ENCODE data around the gene IL1RAPL2. TPM values are rescaled to one million over a fixed set of nuclear protein-coding genes. Genes with fewer than 3 reads are reported as not detected.

IL1RAPL2 gene
- total and polyA plus RNA-seq, 10 of the 15 experiments (the other 5 are each of a cell fraction or from before 2014, with no cell fraction given): 0.19 TPM; not detected in 9

DNA sequence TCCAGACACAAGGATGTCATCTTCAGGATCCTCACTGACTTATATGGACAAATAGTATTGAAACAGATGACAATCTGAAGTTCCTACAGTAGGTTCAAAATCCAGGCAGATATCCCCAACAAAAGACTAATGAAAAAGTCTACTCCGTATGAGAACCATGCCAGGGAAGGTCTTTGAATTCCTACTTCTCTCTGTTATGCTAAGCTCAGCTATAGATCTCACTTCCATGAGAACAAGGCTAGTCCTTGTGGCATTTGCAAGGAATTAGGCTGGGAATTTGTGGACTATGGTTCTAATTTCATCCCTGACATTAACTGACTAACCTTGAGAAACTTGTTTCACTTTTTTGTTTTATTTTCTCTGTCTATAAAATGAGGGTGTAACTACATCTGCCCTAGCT is 229.8 kb downstream of the IL1RAPL2 start:
- H3K4me3 ChIP-seq: no peak overlapping the region
- no peaks in the 10 kb centered on the region for H3K4me1 ChIP-seq (ENCODE audit: control insufficient read depth, insufficient read depth, low read length)
- in situ Hi-C loops (cut with MboI) (no loop called here), intact Hi-C loops (cut with micrococcal nuclease; ENCODE audit: unreplicated experiment) (no loop called here)
- WGBS (ENCODE audit: insufficient coverage, insufficient replicate concordance, low lambda C conversion rate, missing lambda C conversion rate): 5% methylated on average over 1 of the region's 1 CpG
- no peaks in the 10 kb centered on the region for H3K9me3 ChIP-seq (replicated peaks; ENCODE audit: control insufficient read depth, insufficient read depth, low read length)
- FAIRE-seq (no peak), DNase-seq (ENCODE audit: low read depth, low spot score) (no peak), ATAC-seq (no peak)
- no peaks in the 10 kb centered on the region for H3K79me2 ChIP-seq (ENCODE audit: control insufficient read depth, insufficient read depth, low read length)
- ChIA-PET RAD21 (ENCODE audit: unreplicated experiment) (no interaction called here), POLR2A (no interaction called here), CTCF (no interaction called here), SMC1A (ENCODE audit: uncharacterized antibody, unreplicated experiment) (interaction anchor here (0.5 kb wide), 1 partner anchor 653 kb away, joined by 3 read pairs; no protein-coding TSS in a partner anchor)
- no peak overlapping the region for H2AFZ ChIP-seq (ENCODE audit: control insufficient read depth, low read depth, low read length)
- H3K27ac ChIP-seq (ENCODE audit: control insufficient read depth, insufficient read depth): no peak overlapping the region
- H3K9ac ChIP-seq (ENCODE audit: control insufficient read depth, insufficient read depth, low read length): no peak overlapping the region
- no peaks in the 10 kb centered on the region for H3K36me3 ChIP-seq (ENCODE audit: control insufficient read depth in 2 of 2, insufficient read depth in 2 of 2, low read length in 1 of 2)
- TF ChIP-seq SP1 (IDR thresholded peaks at IDR 0.05; ENCODE audit: low read depth, low read length): no peak
- TF ChIP-seq, protein P1, sequence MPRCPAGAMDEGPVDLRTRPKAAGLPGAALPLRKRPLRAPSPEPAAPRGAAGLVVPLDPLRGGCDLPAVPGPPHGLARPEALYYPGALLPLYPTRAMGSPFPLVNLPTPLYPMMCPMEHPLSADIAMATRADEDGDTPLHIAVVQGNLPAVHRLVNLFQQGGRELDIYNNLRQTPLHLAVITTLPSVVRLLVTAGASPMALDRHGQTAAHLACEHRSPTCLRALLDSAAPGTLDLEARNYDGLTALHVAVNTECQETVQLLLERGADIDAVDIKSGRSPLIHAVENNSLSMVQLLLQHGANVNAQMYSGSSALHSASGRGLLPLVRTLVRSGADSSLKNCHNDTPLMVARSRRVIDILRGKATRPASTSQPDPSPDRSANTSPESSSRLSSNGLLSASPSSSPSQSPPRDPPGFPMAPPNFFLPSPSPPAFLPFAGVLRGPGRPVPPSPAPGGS (IDR thresholded peaks at IDR 0.05; ENCODE audit: borderline replicate concordance, insufficient read depth, low read depth, low read length, poor library complexity, severe bottlenecking): no peak
- TF ChIP-seq SIN3A (IDR thresholded peaks at IDR 0.05; ENCODE audit: low read depth, low read length): no peak
- TF ChIP-seq, protein P2, sequence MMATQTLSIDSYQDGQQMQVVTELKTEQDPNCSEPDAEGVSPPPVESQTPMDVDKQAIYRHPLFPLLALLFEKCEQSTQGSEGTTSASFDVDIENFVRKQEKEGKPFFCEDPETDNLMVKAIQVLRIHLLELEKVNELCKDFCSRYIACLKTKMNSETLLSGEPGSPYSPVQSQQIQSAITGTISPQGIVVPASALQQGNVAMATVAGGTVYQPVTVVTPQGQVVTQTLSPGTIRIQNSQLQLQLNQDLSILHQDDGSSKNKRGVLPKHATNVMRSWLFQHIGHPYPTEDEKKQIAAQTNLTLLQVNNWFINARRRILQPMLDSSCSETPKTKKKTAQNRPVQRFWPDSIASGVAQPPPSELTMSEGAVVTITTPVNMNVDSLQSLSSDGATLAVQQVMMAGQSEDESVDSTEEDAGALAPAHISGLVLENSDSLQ (IDR thresholded peaks at IDR 0.05): no peak
- TF ChIP-seq, protein P3, sequence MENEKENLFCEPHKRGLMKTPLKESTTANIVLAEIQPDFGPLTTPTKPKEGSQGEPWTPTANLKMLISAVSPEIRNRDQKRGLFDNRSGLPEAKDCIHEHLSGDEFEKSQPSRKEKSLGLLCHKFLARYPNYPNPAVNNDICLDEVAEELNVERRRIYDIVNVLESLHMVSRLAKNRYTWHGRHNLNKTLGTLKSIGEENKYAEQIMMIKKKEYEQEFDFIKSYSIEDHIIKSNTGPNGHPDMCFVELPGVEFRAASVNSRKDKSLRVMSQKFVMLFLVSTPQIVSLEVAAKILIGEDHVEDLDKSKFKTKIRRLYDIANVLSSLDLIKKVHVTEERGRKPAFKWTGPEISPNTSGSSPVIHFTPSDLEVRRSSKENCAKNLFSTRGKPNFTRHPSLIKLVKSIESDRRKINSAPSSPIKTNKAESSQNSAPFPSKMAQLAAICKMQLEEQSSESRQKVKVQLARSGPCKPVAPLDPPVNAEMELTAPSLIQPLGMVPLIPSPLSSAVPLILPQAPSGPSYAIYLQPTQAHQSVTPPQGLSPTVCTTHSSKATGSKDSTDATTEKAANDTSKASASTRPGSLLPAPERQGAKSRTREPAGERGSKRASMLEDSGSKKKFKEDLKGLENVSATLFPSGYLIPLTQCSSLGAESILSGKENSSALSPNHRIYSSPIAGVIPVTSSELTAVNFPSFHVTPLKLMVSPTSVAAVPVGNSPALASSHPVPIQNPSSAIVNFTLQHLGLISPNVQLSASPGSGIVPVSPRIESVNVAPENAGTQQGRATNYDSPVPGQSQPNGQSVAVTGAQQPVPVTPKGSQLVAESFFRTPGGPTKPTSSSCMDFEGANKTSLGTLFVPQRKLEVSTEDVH (IDR thresholded peaks at IDR 0.05; ENCODE audit: low read depth, partially characterized antibody): no peak
- no peak for TF ChIP-seq RCOR1 (conservative IDR thresholded peaks at IDR 0.05; ENCODE audit: low read depth, low read length)
- TF ChIP-seq, protein P4, sequence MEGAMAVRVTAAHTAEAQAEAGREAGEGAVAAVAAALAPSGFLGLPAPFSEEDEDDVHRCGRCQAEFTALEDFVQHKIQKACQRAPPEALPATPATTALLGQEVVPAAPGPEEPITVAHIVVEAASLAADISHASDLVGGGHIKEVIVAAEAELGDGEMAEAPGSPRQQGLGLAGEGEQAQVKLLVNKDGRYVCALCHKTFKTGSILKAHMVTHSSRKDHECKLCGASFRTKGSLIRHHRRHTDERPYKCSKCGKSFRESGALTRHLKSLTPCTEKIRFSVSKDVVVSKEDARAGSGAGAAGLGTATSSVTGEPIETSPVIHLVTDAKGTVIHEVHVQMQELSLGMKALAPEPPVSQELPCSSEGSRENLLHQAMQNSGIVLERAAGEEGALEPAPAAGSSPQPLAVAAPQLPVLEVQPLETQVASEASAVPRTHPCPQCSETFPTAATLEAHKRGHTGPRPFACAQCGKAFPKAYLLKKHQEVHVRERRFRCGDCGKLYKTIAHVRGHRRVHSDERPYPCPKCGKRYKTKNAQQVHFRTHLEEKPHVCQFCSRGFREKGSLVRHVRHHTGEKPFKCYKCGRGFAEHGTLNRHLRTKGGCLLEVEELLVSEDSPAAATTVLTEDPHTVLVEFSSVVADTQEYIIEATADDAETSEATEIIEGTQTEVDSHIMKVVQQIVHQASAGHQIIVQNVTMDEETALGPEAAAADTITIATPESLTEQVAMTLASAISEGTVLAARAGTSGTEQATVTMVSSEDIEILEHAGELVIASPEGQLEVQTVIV (IDR thresholded peaks at IDR 0.05; ENCODE audit: borderline replicate concordance, partially characterized antibody): no peak
- TF ChIP-seq ZNF217 (IDR thresholded peaks at IDR 0.05): no peak
- no peak for TF ChIP-seq POU2F2 (IDR thresholded peaks at IDR 0.05; ENCODE audit: borderline replicate concordance, low read depth, low read length)
- TF ChIP-seq DPF2 (IDR thresholded peaks at IDR 0.05): no peak
- no peaks in the 10 kb centered on the region for H4K20me1 ChIP-seq (ENCODE audit: control insufficient read depth, insufficient read depth)
- no peak overlapping the region for H3K4me2 ChIP-seq (ENCODE audit: control insufficient read depth, insufficient read depth)
- H3K27me3 ChIP-seq (replicated peaks in 1 of 2; ENCODE audit: control insufficient read depth in 2 of 2, insufficient read depth in 2 of 2, low read length in 1 of 2): no peaks in the 10 kb centered on the region
- BruUV-seq (replicated peaks): no TSS peak
